Measurements from ENCODE around the gene THSD4. TPM values are rescaled to one million over a fixed set of nuclear protein-coding genes. Genes with fewer than 3 reads are reported as not detected.

The THSD4 gene
- total and polyA plus RNA-seq, 9 of the 15 experiments (the other 6 are each of a cell fraction or from before 2014, with no cell fraction given), result 0.04 TPM; not detected in 5

- TF ChIP-seq, protein P1, sequence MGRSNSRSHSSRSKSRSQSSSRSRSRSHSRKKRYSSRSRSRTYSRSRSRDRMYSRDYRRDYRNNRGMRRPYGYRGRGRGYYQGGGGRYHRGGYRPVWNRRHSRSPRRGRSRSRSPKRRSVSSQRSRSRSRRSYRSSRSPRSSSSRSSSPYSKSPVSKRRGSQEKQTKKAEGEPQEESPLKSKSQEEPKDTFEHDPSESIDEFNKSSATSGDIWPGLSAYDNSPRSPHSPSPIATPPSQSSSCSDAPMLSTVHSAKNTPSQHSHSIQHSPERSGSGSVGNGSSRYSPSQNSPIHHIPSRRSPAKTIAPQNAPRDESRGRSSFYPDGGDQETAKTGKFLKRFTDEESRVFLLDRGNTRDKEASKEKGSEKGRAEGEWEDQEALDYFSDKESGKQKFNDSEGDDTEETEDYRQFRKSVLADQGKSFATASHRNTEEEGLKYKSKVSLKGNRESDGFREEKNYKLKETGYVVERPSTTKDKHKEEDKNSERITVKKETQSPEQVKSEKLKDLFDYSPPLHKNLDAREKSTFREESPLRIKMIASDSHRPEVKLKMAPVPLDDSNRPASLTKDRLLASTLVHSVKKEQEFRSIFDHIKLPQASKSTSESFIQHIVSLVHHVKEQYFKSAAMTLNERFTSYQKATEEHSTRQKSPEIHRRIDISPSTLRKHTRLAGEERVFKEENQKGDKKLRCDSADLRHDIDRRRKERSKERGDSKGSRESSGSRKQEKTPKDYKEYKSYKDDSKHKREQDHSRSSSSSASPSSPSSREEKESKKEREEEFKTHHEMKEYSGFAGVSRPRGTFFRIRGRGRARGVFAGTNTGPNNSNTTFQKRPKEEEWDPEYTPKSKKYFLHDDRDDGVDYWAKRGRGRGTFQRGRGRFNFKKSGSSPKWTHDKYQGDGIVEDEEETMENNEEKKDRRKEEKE (IDR thresholded peaks at IDR 0.05; ENCODE audit: borderline replicate concordance in 1 of 2, control insufficient read depth in 1 of 2, low read depth in 2 of 2, low read length in 1 of 2), result no peak
- TF ChIP-seq POLR2H (tag; IDR thresholded peaks at IDR 0.05; ENCODE audit: low read depth), result no peak
Observed at GRCh38 chr15:71654720-71655174, 539.5 kb downstream of the THSD4 start (continued).

GRCh38 chr15:71656425-71656824, 541.2 kb downstream of the THSD4 start:
- Histone ChIP-seq H3K4me3 (no peak overlapping the region), H3K79me2 (ENCODE audit: control insufficient read depth, insufficient read depth, low read length) (no peaks in the 10 kb centered on the region), H3K4me2 (ENCODE audit: insufficient read depth, low read length) (no peak overlapping the region), H3K27ac (ENCODE audit: extremely low read depth, low read depth, low read length) (no peak overlapping the region), H3K9me3 (replicated peaks; ENCODE audit: control insufficient read depth, insufficient read depth, low read depth, low read length) (no peaks in the 10 kb centered on the region), H4K20me1 (replicated peaks; ENCODE audit: control insufficient read depth, insufficient read depth, low read length) (no peaks in the 10 kb centered on the region; the same call in 1 of the 2 replicates), H2AFZ (ENCODE audit: low read depth, low read length) (no peak overlapping the region), H3K36me3 (ENCODE audit: control insufficient read depth, insufficient read depth, low read length) (no peaks in the 10 kb centered on the region), H3K9me1 (ENCODE audit: control insufficient read depth, insufficient read depth, low read length) (no peaks in the 10 kb centered on the region), H3K9ac (ENCODE audit: insufficient read depth in 1 of 2, low read depth in 2 of 2, low read length in 2 of 2) (no peak overlapping the region), H3K27me3 (ENCODE audit: control insufficient read depth in 2 of 2, insufficient read depth in 2 of 2, low read length in 2 of 2) (peaks cover 9 to 12% of the 10 kb centered on the region in 2 experiments; a peak in 3 of 5 replicates), H3K4me1 (replicated peaks in 1 of 2; ENCODE audit: control insufficient read depth in 2 of 2, insufficient read depth in 2 of 2, low read length in 2 of 2) (no peaks in the 10 kb centered on the region; a peak in 1 of 5 replicates)
- FAIRE-seq (no peak), ATAC-seq (no peak), DNase-seq (ENCODE audit: extremely low read depth in 1 of 4, low spot score in 3 of 4) (no peak)
- ChIA-PET POLR2A (no interaction called here), CTCF (ENCODE audit: low intra/inter-chr PET ratio) (no interaction called here)
- in situ Hi-C loops (cut with MboI), result no loop called here
- WGBS (ENCODE audit: insufficient coverage, low coverage, missing lambda C conversion rate), result 0% methylated on average over 4 of the region's 4 CpGs
- intact Hi-C loops (cut with micrococcal nuclease), result no loop called here
- BruUV-seq (replicated peaks), result no TSS peak
- TF ChIP-seq, protein P2, sequence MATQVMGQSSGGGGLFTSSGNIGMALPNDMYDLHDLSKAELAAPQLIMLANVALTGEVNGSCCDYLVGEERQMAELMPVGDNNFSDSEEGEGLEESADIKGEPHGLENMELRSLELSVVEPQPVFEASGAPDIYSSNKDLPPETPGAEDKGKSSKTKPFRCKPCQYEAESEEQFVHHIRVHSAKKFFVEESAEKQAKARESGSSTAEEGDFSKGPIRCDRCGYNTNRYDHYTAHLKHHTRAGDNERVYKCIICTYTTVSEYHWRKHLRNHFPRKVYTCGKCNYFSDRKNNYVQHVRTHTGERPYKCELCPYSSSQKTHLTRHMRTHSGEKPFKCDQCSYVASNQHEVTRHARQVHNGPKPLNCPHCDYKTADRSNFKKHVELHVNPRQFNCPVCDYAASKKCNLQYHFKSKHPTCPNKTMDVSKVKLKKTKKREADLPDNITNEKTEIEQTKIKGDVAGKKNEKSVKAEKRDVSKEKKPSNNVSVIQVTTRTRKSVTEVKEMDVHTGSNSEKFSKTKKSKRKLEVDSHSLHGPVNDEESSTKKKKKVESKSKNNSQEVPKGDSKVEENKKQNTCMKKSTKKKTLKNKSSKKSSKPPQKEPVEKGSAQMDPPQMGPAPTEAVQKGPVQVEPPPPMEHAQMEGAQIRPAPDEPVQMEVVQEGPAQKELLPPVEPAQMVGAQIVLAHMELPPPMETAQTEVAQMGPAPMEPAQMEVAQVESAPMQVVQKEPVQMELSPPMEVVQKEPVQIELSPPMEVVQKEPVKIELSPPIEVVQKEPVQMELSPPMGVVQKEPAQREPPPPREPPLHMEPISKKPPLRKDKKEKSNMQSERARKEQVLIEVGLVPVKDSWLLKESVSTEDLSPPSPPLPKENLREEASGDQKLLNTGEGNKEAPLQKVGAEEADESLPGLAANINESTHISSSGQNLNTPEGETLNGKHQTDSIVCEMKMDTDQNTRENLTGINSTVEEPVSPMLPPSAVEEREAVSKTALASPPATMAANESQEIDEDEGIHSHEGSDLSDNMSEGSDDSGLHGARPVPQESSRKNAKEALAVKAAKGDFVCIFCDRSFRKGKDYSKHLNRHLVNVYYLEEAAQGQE (IDR thresholded peaks at IDR 0.05; ENCODE audit: borderline replicate concordance), result no peak
- TF ChIP-seq, protein P2 (CRISPR knock-in tag; IDR thresholded peaks at IDR 0.05; ENCODE audit: low read depth), result no peak
- TF ChIP-seq GTF2F1 (IDR thresholded peaks at IDR 0.05; ENCODE audit: low read depth, low read length) (no peak), ZNF184 (CRISPR knock-in tag; IDR thresholded peaks at IDR 0.05) (no peak), ZNF644 (tag; IDR thresholded peaks at IDR 0.05; ENCODE audit: low read depth) (no peak), ZNF239 (CRISPR knock-in tag; IDR thresholded peaks at IDR 0.05) (no peak), HNRNPLL (IDR thresholded peaks at IDR 0.05; ENCODE audit: low read depth, low read length, poor library complexity, severe bottlenecking) (no peak)
